Left hindlimb (tissue), 1 donor: Measurements from ENCODE around the gene ASMTL.
"Not testable (repeated sequence)": the region's sequence is repeated elsewhere in the genome, so short reads cannot be mapped to it uniquely, and the experiment has no call there.

Source experiments
- DNase-seq: peaks from one replicate; pipeline ENCODE4 v3.0.0-alpha.2; 2018

The ASMTL gene

GRCh38 chrX:1481636-1482529 lies 29.2 kb upstream of the ASMTL start:
- no peak for DNase-seq

GRCh38 chrX:1480082-1480785 lies 27.5 kb upstream of the ASMTL start:
- no peak for DNase-seq

- DNase-seq = no peak
Observed at GRCh38 chrX:1477801-1478458, 25.2 kb upstream of the ASMTL start.

GRCh38 chrX:1477229-1477628 lies 24.5 kb upstream of the ASMTL start:
- DNase-seq = no peak

- DNase-seq = no peak
Observed at GRCh38 chrX:1476682-1477081, 24.0 kb upstream of the ASMTL start.

- DNase-seq = no peak
Observed at GRCh38 chrX:1475881-1476280, 23.2 kb upstream of the ASMTL start.

GRCh38 chrX:1475481-1475880 lies 22.8 kb upstream of the ASMTL start:
- DNase-seq = no peak

GRCh38 chrX:1474593-1474992 lies 21.9 kb upstream of the ASMTL start:
- not testable (repeated sequence) for DNase-seq

GRCh38 chrX:1472975-1473374 lies 20.3 kb upstream of the ASMTL start:
- no peak for DNase-seq

GRCh38 chrX:1468250-1468772 lies 15.6 kb upstream of the ASMTL start:
- DNase-seq = no peak

GRCh38 chrX:1466971-1467561 lies 14.4 kb upstream of the ASMTL start:
- no peak for DNase-seq

- no peak for DNase-seq
Observed at GRCh38 chrX:1466232-1466661, 13.5 kb upstream of the ASMTL start.

GRCh38 chrX:1465286-1466231 lies 12.8 kb upstream of the ASMTL start:
- no peak for DNase-seq

GRCh38 chrX:1464971-1465285 lies 12.2 kb upstream of the ASMTL start:
- no peak for DNase-seq

GRCh38 chrX:1464041-1464970 lies 11.6 kb upstream of the ASMTL start:
- DNase-seq = no peak

GRCh38 chrX:1463581-1463980 lies 10.9 kb upstream of the ASMTL start:
- no peak for DNase-seq

GRCh38 chrX:1462596-1463251 lies 10.0 kb upstream of the ASMTL start:
- DNase-seq = no peak

GRCh38 chrX:1462110-1462509 lies 9.4 kb upstream of the ASMTL start:
- no peak for DNase-seq

- no peak for DNase-seq
Observed at GRCh38 chrX:1455948-1456280, 3.2 kb upstream of the ASMTL start.
